CD8-positive, alpha-beta memory T cell (primary cell): Measurements from ENCODE around the gene CACNA2D2. TPM values are rescaled to one million over a fixed set of nuclear protein-coding genes. Genes with fewer than 3 reads are reported as not detected.

Source experiments
- CTCF ChIA-PET: fragments of 350-600 bp; sonication (Branson Sonifier 250); formaldehyde crosslinking; loops from one replicate; lab custom pipeline; 2021; ENCODE audit warnings: antibody characterized with exemption; lab: Charles Lee
- POLR2A ChIA-PET: fragments of 350-600 bp; sonication (Branson Sonifier 250); formaldehyde crosslinking; loops from one replicate; lab custom pipeline; 2021; ENCODE audit warnings: antibody characterized with exemption; lab: Charles Lee
- DNase-seq, 5 donors: peaks; one replicate each; pipeline versions ENCODE4 v3.0.0 to v3.0.0-alpha.2; 2020 to 2022; ENCODE audit warnings: mixed read lengths in 1 of 5
- H3K27ac ChIP-seq: one replicate; pipeline ENCODE4 v1.7.0; 2013; ENCODE audit warnings: low read depth, mild to moderate bottlenecking, low read length, moderate library complexity
- H3K27me3 ChIP-seq: 2 replicates; pipeline ENCODE4 v1.7.0; 2013; ENCODE audit warnings: low read length, mild to moderate bottlenecking; ENCODE audit not compliant: insufficient read depth, poor library complexity, severe bottlenecking
- H3K36me3 ChIP-seq: 2 replicates; pipeline ENCODE4 v1.7.0; 2013; ENCODE audit warnings: mild to moderate bottlenecking, low read length, moderate library complexity; ENCODE audit not compliant: insufficient read depth
- H3K4me1 ChIP-seq: 2 replicates; pipeline ENCODE4 v1.7.0; 2013; ENCODE audit warnings: mild to moderate bottlenecking, low read length, moderate library complexity; ENCODE audit not compliant: insufficient read depth
- H3K4me3 ChIP-seq: 2 replicates; pipeline ENCODE4 v1.7.0; 2013; ENCODE audit warnings: mild to moderate bottlenecking, low read length
- H3K9me3 ChIP-seq: 2 replicates; pipeline ENCODE4 v1.7.0; 2013; ENCODE audit warnings: mild to moderate bottlenecking, low read length
- H3K27ac Mint-ChIP-seq, 8 donors: one replicate each; pipeline ENCODE4 v1.8.0; 2020 to 2021; ENCODE audit warnings: mixed read lengths in 8 of 8, mild to moderate bottlenecking in 6 of 8, inconsistent platforms in 3 of 8, moderate library complexity in 3 of 8
- H3K27me3 Mint-ChIP-seq, 2 donors: one replicate each; pipeline ENCODE4 v1.8.0; 2020 to 2021; ENCODE audit warnings: mixed read lengths in 2 of 2, mild to moderate bottlenecking in 1 of 2, moderate library complexity in 1 of 2
- H3K36me3 Mint-ChIP-seq, 3 donors: one replicate each; pipeline ENCODE4 v1.8.0; 2020 to 2021; ENCODE audit warnings: mixed read lengths in 3 of 3, inconsistent platforms in 1 of 3, mild to moderate bottlenecking in 1 of 3
- H3K4me1 Mint-ChIP-seq, 3 donors: one replicate each; pipeline ENCODE4 v1.8.0; 2020 to 2021; ENCODE audit warnings: mixed read lengths in 3 of 3, inconsistent platforms in 1 of 3, mild to moderate bottlenecking in 1 of 3
- H3K4me3 Mint-ChIP-seq, 7 donors: one replicate each; pipeline ENCODE4 v1.8.0; 2020 to 2021; ENCODE audit warnings: mixed read lengths in 7 of 7, mild to moderate bottlenecking in 6 of 7, moderate library complexity in 4 of 7, inconsistent platforms in 2 of 7
- H3K9me3 Mint-ChIP-seq, 5 donors: one replicate each; pipeline ENCODE4 v1.8.0; 2020 to 2022; ENCODE audit warnings: mixed read lengths in 5 of 5, mild to moderate bottlenecking in 3 of 5, moderate library complexity in 2 of 5, inconsistent platforms in 1 of 5
- polyA plus RNA-seq: library from polyadenylated mRNA; unstranded; fragments of 300-500 nt; fragmentation: Illumina TruSeq; gene quantifications from one replicate; pipeline ENCODE4 v1.2.3, GENCODE V29; 2021
- total RNA-seq, 2 experiments: library from RNA; stranded (reverse); gene quantifications; one replicate each; pipeline ENCODE4 v1.2.3, GENCODE V29; 2021

Gene CACNA2D2
- total and polyA plus RNA-seq, 3 experiments from 2014 or later: 0.73 to 2.6 (median 1.1) TPM

DNA sequence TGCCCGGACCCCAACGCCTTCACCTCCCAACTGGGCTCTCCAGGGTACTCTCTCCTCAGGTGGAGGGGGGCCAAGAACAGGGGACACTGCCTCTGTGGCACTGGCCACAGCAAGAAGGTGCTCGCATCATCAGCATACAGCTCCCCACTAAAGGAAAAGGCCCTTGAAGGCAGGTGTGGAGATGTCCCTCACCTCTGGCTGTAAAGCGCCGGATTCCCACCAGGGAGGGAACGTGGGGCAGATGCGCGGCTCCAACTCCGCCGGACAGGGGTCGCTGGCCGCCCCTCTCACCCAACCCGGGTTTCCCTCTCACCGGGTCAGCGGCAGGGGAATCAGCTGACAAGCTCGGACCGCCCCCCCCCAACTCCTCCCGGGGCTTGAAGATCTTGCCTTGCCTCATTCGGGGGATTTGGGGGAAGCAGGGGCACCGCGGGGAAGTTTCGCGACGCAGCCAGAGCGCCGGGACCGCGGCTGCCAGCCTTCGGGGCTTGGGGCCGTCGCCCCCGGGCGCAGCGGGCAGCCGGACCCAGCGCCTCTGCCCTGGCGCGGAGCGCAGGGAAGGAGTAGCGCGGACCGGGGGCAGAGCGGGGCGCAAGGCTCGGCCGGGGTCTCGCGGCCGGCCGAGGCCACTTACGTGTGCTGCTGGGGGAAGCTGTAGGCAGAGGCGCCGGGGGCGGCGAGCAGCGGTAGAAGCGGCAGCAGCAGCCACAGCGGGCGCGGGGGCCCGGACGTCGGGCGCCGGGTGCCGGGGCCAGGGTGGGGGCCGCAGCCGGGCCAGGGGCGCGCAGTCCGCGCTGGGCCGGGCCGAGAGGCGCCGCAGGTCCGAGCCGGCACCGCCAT lies 630 bp downstream of the CACNA2D2 start:
- peaks cover 6 to 18% of the 10 kb centered on the region in 2 donors for H3K27me3 Mint-ChIP-seq
- no peaks in the 10 kb centered on the region for H3K9me3 ChIP-seq
- ChIA-PET POLR2A (interaction anchor here (0.5 to 1.0 kb wide), 3 partner anchors 15 to 1071 kb away, joined by 3 to 5 read pairs (median 4); no protein-coding TSS in a partner anchor), CTCF (no interaction called here)
- peak overlapping the region; percentile 73 to 92 (median 84) for H3K4me3 Mint-ChIP-seq
- H3K27ac ChIP-seq: no peak overlapping the region
- H3K27ac Mint-ChIP-seq: peak overlapping the region in 2 of 8 donors; percentile 37 to 52
- H3K4me1 ChIP-seq: peaks cover 9% of the 10 kb centered on the region
- peak in 3 of 5 donors; percentile 12 to 50 (median 18) for DNase-seq
- H3K4me1 Mint-ChIP-seq: peaks cover 7 to 23% (median 10%) of the 10 kb centered on the region in 3 donors
- H3K36me3 Mint-ChIP-seq: no peaks in the 10 kb centered on the region
- H3K9me3 Mint-ChIP-seq: no peaks in the 10 kb centered on the region
- H3K4me3 ChIP-seq: peak overlapping the region; percentile 32
- H3K27me3 ChIP-seq: peaks cover 5% of the 10 kb centered on the region
- H3K36me3 ChIP-seq: no peaks in the 10 kb centered on the region

DNA sequence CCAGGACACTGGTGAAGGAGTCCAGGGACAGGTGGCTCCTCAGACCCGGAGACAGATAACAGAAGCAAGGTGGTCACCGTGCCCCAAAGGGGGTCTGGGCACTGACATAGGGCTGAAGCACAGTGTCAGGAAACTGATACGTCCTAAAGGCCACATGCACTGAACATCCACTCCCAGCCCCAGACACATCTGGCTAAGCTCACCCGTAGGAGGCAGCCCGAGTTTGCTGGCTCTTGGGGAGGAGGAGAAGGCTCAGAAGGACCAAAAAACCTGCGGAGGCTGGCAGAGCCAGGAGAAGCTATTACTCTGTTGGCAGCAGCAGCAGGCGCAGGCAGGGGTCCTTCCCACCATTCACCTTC lies 1.2 kb downstream of the CACNA2D2 start:
- DNase-seq: no peak
- Histone ChIP-seq H3K4me3 (peak overlapping the region; percentile 32), H3K27me3 (peaks cover 5% of the 10 kb centered on the region), H3K4me1 (peaks cover 9% of the 10 kb centered on the region), H3K9me3 (no peaks in the 10 kb centered on the region), H3K27ac (no peak overlapping the region), H3K36me3 (no peaks in the 10 kb centered on the region)
- Mint-ChIP-seq H3K4me1 (peaks cover 7 to 23% (median 11%) of the 10 kb centered on the region in 3 donors), H3K4me3 (peak overlapping the region; percentile 73 to 92 (median 84)), H3K27me3 (peaks cover 6 to 18% of the 10 kb centered on the region in 2 donors), H3K27ac (peak overlapping the region in 3 of 8 donors; percentile 42 to 85 (median 52)), H3K36me3 (no peaks in the 10 kb centered on the region), H3K9me3 (no peaks in the 10 kb centered on the region)
- ChIA-PET POLR2A (interaction anchor here (0.5 to 1.0 kb wide), 3 partner anchors 16 to 1070 kb away, joined by 3 to 5 read pairs (median 4); no protein-coding TSS in a partner anchor), CTCF (no interaction called here)

DNA sequence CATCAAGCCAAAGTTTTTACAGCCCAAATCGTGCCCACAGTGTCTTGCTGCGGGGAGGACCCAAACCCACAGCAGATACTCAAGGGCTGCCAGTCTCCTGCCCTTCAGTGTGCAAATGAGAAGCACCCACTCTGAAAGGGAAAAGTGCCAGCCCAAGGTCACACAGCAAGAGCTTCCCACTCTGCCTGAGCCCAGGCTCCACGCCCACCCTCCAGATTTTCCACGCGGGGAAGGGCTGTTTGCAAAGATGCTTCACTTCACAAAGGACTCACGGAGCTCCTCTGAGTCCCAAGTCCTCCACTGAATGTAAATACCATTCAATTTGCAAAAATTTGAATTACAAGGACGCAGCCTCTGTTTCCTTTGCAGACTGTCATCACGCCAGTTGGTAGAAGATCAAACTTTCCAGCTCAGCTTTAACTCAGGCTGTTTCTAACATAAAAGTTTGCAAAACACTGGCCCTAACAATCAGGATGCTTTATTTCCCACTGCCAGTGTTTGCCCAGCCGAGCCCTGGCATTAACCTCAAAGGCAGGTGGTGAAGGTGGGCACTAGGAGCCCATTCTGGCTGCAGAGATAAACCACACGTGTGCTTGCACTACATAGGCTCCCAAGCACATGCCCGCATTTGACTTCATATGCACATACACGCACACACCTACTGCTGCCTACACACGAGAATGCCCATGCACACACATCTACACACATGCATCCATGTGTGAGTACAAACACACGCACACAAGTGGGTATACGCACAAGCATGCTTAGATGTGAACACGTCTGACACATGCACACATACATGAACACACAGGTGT lies 7.6 kb downstream of the CACNA2D2 start:
- Mint-ChIP-seq H3K27me3 (peaks cover 0 to 19% of the 10 kb centered on the region in 2 donors), H3K4me3 (no peak overlapping the region), H3K36me3 (no peaks in the 10 kb centered on the region), H3K27ac (peak overlapping the region in 1 of 8 donors; percentile 7), H3K9me3 (no peaks in the 10 kb centered on the region), H3K4me1 (peaks cover 7 to 16% (median 13%) of the 10 kb centered on the region in 3 donors)
- no peaks in the 10 kb centered on the region for H3K9me3 ChIP-seq
- H3K27ac ChIP-seq: no peak overlapping the region
- ChIA-PET CTCF (no interaction called here), POLR2A (no interaction called here)
- no peaks in the 10 kb centered on the region for H3K4me1 ChIP-seq
- DNase-seq: no peak
- no peaks in the 10 kb centered on the region for H3K27me3 ChIP-seq
- H3K4me3 ChIP-seq: no peak overlapping the region
- H3K36me3 ChIP-seq: no peaks in the 10 kb centered on the region

DNA sequence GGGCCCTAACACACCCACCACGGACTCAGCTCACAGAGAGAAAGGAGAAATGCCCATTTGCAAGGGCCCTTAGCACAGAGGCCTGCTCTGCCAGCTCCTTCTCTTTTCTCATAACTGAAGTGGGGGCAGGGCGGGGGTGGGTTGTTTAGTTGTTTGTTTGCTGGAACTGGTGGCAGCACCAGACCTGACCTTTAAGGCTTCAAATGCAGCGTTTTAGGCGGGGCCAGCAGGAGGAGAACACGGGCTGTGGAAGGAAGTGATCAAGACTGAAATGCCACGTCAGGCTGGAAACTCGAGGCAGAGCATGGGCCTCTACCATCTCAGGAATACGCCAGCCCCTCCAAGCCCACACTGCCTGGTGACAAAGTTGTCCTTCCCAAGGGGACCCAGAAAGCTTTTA lies 9.3 kb downstream of the CACNA2D2 start:
- H3K27ac Mint-ChIP-seq: peak overlapping the region in 2 of 8 donors; percentile 29 to 77
- Histone ChIP-seq H3K4me3 (no peak overlapping the region), H3K4me1 (no peaks in the 10 kb centered on the region), H3K9me3 (no peaks in the 10 kb centered on the region), H3K27me3 (no peaks in the 10 kb centered on the region), H3K27ac (no peak overlapping the region), H3K36me3 (no peaks in the 10 kb centered on the region)
- H3K4me3 Mint-ChIP-seq: no peak overlapping the region
- ChIA-PET CTCF (interaction anchor here (0.9 kb wide), 1 partner anchor 47 kb away, joined by 3 read pairs; no protein-coding TSS in a partner anchor), POLR2A (no interaction called here)
- no peak for DNase-seq
- H3K36me3 Mint-ChIP-seq: no peaks in the 10 kb centered on the region
- H3K27me3 Mint-ChIP-seq: peaks cover 0 to 17% of the 10 kb centered on the region in 2 donors
- H3K9me3 Mint-ChIP-seq: no peaks in the 10 kb centered on the region
- H3K4me1 Mint-ChIP-seq: peaks cover 7 to 16% (median 13%) of the 10 kb centered on the region in 3 donors

DNA sequence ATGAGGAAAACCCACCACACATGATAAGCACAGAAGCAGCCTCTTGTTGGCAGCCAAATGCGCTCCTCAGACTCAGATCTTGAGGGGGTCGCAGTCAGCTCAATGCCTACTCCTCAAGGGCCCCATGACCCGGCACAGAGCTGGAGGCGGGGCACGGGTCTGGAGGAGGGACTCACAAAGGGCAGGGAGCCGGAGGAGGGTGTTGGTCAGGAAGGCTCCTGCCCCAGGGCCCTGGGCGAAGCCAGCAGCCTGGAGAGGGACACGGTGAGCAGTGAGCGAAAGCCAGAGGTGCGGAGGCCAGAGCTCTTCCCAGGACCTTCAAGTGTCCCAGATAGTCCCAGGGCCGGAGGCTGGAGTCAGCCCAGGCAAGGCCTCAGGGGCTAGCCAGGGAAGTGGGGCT lies 9.8 kb downstream of the CACNA2D2 start:
- no peaks in the 10 kb centered on the region for H3K27me3 ChIP-seq
- H3K36me3 Mint-ChIP-seq: no peaks in the 10 kb centered on the region
- H3K9me3 Mint-ChIP-seq: no peaks in the 10 kb centered on the region
- no peak for DNase-seq
- H3K27ac Mint-ChIP-seq: peak overlapping the region in 1 of 8 donors; percentile 77
- ChIA-PET POLR2A (no interaction called here), CTCF (interaction anchor here (0.9 kb wide), 1 partner anchor 47 kb away, joined by 3 read pairs; no protein-coding TSS in a partner anchor)
- H3K4me3 Mint-ChIP-seq: no peak overlapping the region
- H3K4me1 Mint-ChIP-seq: peaks cover 7 to 16% (median 13%) of the 10 kb centered on the region in 3 donors
- peaks cover 0 to 12% of the 10 kb centered on the region in 2 donors for H3K27me3 Mint-ChIP-seq
- no peaks in the 10 kb centered on the region for H3K9me3 ChIP-seq
- H3K4me1 ChIP-seq: no peaks in the 10 kb centered on the region
- no peak overlapping the region for H3K4me3 ChIP-seq
- H3K27ac ChIP-seq: no peak overlapping the region
- no peaks in the 10 kb centered on the region for H3K36me3 ChIP-seq

DNA sequence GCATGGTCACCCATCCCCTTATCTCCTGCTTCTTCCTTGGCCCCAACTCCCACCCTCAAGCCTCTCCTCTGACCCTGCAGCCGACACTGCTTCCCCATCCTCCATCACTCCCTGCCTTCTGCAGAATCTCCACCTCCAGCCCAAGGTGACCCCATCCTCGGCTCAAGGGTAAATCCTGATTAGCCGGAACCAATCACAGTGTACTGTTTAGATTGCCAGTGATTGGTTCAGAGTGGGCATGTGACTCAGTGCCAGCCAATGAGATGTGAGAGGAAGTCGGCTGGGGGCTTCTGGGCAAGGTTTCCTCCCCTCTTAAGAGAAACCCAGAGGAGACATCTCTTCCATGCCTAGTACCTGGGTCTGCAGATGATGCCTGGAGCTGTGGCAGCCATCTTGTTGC lies 10.3 kb downstream of the CACNA2D2 start:
- Histone ChIP-seq H3K27ac (no peak overlapping the region), H3K4me3 (no peak overlapping the region), H3K27me3 (no peaks in the 10 kb centered on the region), H3K4me1 (no peaks in the 10 kb centered on the region), H3K9me3 (no peaks in the 10 kb centered on the region), H3K36me3 (no peaks in the 10 kb centered on the region)
- Mint-ChIP-seq H3K36me3 (no peaks in the 10 kb centered on the region), H3K4me3 (peak overlapping the region in 1 of 7 donors; percentile 15), H3K9me3 (no peaks in the 10 kb centered on the region), H3K27me3 (peaks cover 0 to 8% of the 10 kb centered on the region in 2 donors), H3K27ac (peak overlapping the region in 1 of 8 donors; percentile 64), H3K4me1 (peaks cover 7 to 16% (median 13%) of the 10 kb centered on the region in 3 donors)
- ChIA-PET CTCF (interaction anchor here (0.9 kb wide), 1 partner anchor 48 kb away, joined by 3 read pairs; no protein-coding TSS in a partner anchor), POLR2A (no interaction called here)
- no peak for DNase-seq

DNA sequence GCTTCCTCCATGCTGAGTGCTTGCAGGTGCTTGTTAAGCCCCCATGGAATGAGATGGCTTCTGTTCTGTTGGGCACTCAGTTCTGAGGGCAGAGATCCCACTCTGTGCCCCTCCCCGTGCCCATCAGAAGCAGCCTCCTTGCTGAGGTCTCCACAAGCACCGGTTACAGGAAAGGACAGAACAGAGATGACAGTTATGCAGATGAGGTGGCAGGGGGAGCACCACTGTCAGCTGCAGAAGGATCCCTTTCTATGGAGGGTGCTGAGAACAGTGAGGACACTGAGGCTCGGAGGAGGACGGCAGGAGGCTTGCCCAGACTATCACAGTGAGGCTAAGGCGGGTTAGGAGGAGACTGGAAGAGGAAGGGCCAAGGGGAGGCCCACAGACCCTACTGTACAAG lies 12.4 kb downstream of the CACNA2D2 start:
- Histone ChIP-seq H3K27ac (no peak overlapping the region), H3K9me3 (no peaks in the 10 kb centered on the region), H3K4me1 (no peaks in the 10 kb centered on the region), H3K4me3 (no peak overlapping the region), H3K36me3 (no peaks in the 10 kb centered on the region), H3K27me3 (no peaks in the 10 kb centered on the region)
- ChIA-PET CTCF (no interaction called here), POLR2A (no interaction called here)
- H3K27ac Mint-ChIP-seq: peak overlapping the region in 2 of 8 donors; percentile 63 to 84
- H3K4me3 Mint-ChIP-seq: no peak overlapping the region
- H3K36me3 Mint-ChIP-seq: no peaks in the 10 kb centered on the region
- no peaks in the 10 kb centered on the region for H3K9me3 Mint-ChIP-seq
- DNase-seq: no peak
- H3K4me1 Mint-ChIP-seq: peaks cover 7 to 13% (median 12%) of the 10 kb centered on the region in 3 donors
- peaks cover 0 to 3% of the 10 kb centered on the region in 2 donors for H3K27me3 Mint-ChIP-seq
